ENCODE data around the gene ZNF888. TPM values are rescaled to one million over a fixed set of nuclear protein-coding genes. Genes with fewer than 3 reads are reported as not detected.
A peak's percentile ranks its signal among the peaks of the same experiment; 100 is the strongest.

Gene ZNF888
- total and polyA plus RNA-seq, 7 experiments from 2014 or later, result 1.3 to 7.2 (median 4.1) TPM

- H3K4me1 Mint-ChIP-seq, result peaks cover 15 to 33% (median 29%) of the 10 kb centered on the region in 7 donors
- POLR2A ChIA-PET, result interaction anchor here (0.5 to 0.9 kb wide), 2 partner anchors 11 to 21 kb away, joined by 3 to 5 read pairs; no protein-coding TSS in a partner anchor
- Histone ChIP-seq H3K4me3 (ENCODE audit: low read length) (peak overlapping the region; percentile 17), H3K27ac (ENCODE audit: low read depth, low read length) (no peak overlapping the region), H3K4me1 (ENCODE audit: control insufficient read depth in 2 of 2, insufficient read depth in 2 of 2, low read length in 2 of 2) (peaks cover 12 to 14% of the 10 kb centered on the region in 2 donors), H3K27me3 (ENCODE audit: control insufficient read depth in 2 of 2, insufficient read depth in 2 of 2, low read length in 2 of 2) (no peaks in the 10 kb centered on the region), H3K36me3 (ENCODE audit: control insufficient read depth in 2 of 3, insufficient read depth in 3 of 3, low read length in 3 of 3) (peaks cover 8 to 60% (median 23%) of the 10 kb centered on the region in 3 experiments), H3K9me3 (ENCODE audit: control insufficient read depth in 2 of 3, low read length in 3 of 3) (peaks cover 0 to 65% (median 34%) of the 10 kb centered on the region in 3 experiments)
- peaks cover 37 to 75% (median 71%) of the 10 kb centered on the region in 5 donors for H3K36me3 Mint-ChIP-seq
- peak overlapping the region in 1 of 10 donors; percentile 93 for H3K4me3 Mint-ChIP-seq
- CTCF ChIA-PET, result no interaction called here
- no peaks in the 10 kb centered on the region for H3K27me3 Mint-ChIP-seq
- DNase-seq (no peak), ATAC-seq (no peak)
- intact Hi-C loops (cut with micrococcal nuclease), result loop anchor here (5.0 to 10.0 kb wide), 7 partner anchors 102 to 1505 kb away; partner anchors contain the start of genes LENG9 (in 1 of the 2), ZNF468 (in 1 of the 2), ZNF525 (in 1 of the 2) and ZNF600 (in 1 of the 2)
- H3K27ac Mint-ChIP-seq, result no peak overlapping the region
- peaks cover 13 to 94% (median 59%) of the 10 kb centered on the region in 11 donors for H3K9me3 Mint-ChIP-seq
These were observed 36.5 kb upstream of the ZNF888 start for GRCh38 chr19:52959613-52960295.

GRCh38 chr19:52957591-52957990, 34.4 kb upstream of the ZNF888 start:
- Histone ChIP-seq H3K27ac (ENCODE audit: low read depth, low read length) (no peak overlapping the region), H3K27me3 (ENCODE audit: control insufficient read depth in 2 of 2, insufficient read depth in 2 of 2, low read length in 2 of 2) (no peaks in the 10 kb centered on the region), H3K36me3 (ENCODE audit: control insufficient read depth in 2 of 3, insufficient read depth in 3 of 3, low read length in 3 of 3) (peaks cover 21 to 77% (median 36%) of the 10 kb centered on the region in 3 experiments), H3K4me1 (ENCODE audit: control insufficient read depth in 2 of 2, insufficient read depth in 2 of 2, low read length in 2 of 2) (peaks cover 8% of the 10 kb centered on the region in 2 donors), H3K4me3 (ENCODE audit: low read length) (no peak overlapping the region), H3K9me3 (ENCODE audit: control insufficient read depth in 2 of 3, low read length in 3 of 3) (peaks cover under 1 to 82% (median 39%) of the 10 kb centered on the region in 3 experiments)
- ChIA-PET POLR2A (no interaction called here), CTCF (no interaction called here)
- no peak for ATAC-seq
- intact Hi-C loops (cut with micrococcal nuclease), result no loop called here
- Mint-ChIP-seq H3K9me3 (peaks cover 14 to 95% (median 69%) of the 10 kb centered on the region in 11 donors), H3K36me3 (peaks cover 46 to 89% (median 82%) of the 10 kb centered on the region in 5 donors), H3K4me3 (no peak overlapping the region), H3K27ac (no peak overlapping the region), H3K27me3 (no peaks in the 10 kb centered on the region), H3K4me1 (peaks cover 5 to 20% (median 16%) of the 10 kb centered on the region in 7 donors)
- DNase-seq, result no peak

GRCh38 chr19:52956917-52957316, 33.7 kb upstream of the ZNF888 start:
- ChIA-PET CTCF (no interaction called here), POLR2A (no interaction called here)
- no peak overlapping the region for H3K4me3 Mint-ChIP-seq
- no peak overlapping the region for H3K4me3 ChIP-seq (ENCODE audit: low read length)
- no peak overlapping the region for H3K27ac Mint-ChIP-seq
- peaks cover 7 to 89% (median 46%) of the 10 kb centered on the region in 3 experiments for H3K9me3 ChIP-seq (ENCODE audit: control insufficient read depth in 2 of 3, low read length in 3 of 3)
- no peaks in the 10 kb centered on the region for H3K27me3 Mint-ChIP-seq
- peaks cover 3 to 15% (median 11%) of the 10 kb centered on the region in 7 donors for H3K4me1 Mint-ChIP-seq
- intact Hi-C loops (cut with micrococcal nuclease), result no loop called here
- no peak overlapping the region for H3K27ac ChIP-seq (ENCODE audit: low read depth, low read length)
- H3K36me3 ChIP-seq (ENCODE audit: control insufficient read depth in 2 of 3, insufficient read depth in 3 of 3, low read length in 3 of 3), result peaks cover 28 to 84% (median 43%) of the 10 kb centered on the region in 3 experiments
- H3K27me3 ChIP-seq (ENCODE audit: control insufficient read depth in 2 of 2, insufficient read depth in 2 of 2, low read length in 2 of 2), result no peaks in the 10 kb centered on the region
- ATAC-seq, result no peak
- H3K9me3 Mint-ChIP-seq, result peaks cover 16 to 96% (median 76%) of the 10 kb centered on the region in 11 donors
- peaks cover 6% of the 10 kb centered on the region in 2 donors for H3K4me1 ChIP-seq (ENCODE audit: control insufficient read depth in 2 of 2, insufficient read depth in 2 of 2, low read length in 2 of 2)
- peaks cover 53 to 96% (median 88%) of the 10 kb centered on the region in 5 donors for H3K36me3 Mint-ChIP-seq
- DNase-seq, result no peak

GRCh38 chr19:52949422-52949821, 26.2 kb upstream of the ZNF888 start:
- Mint-ChIP-seq H3K4me3 (no peak overlapping the region), H3K27ac (no peak overlapping the region), H3K27me3 (no peaks in the 10 kb centered on the region), H3K9me3 (peaks cover 11 to 88% (median 74%) of the 10 kb centered on the region in 11 donors), H3K4me1 (no peaks in the 10 kb centered on the region), H3K36me3 (peaks cover 28 to 61% (median 49%) of the 10 kb centered on the region in 5 donors)
- Histone ChIP-seq H3K4me1 (ENCODE audit: control insufficient read depth in 2 of 2, insufficient read depth in 2 of 2, low read length in 2 of 2) (no peaks in the 10 kb centered on the region), H3K27ac (ENCODE audit: low read depth, low read length) (no peak overlapping the region), H3K27me3 (ENCODE audit: control insufficient read depth in 2 of 2, insufficient read depth in 2 of 2, low read length in 2 of 2) (no peaks in the 10 kb centered on the region), H3K4me3 (ENCODE audit: low read length) (no peak overlapping the region), H3K9me3 (ENCODE audit: control insufficient read depth in 2 of 3, low read length in 3 of 3) (peaks cover 19 to 86% (median 45%) of the 10 kb centered on the region in 3 experiments), H3K36me3 (ENCODE audit: control insufficient read depth in 2 of 3, insufficient read depth in 3 of 3, low read length in 3 of 3) (peaks cover 28 to 38% (median 29%) of the 10 kb centered on the region in 3 experiments)
- ATAC-seq (no peak), DNase-seq (no peak)
- CTCF ChIA-PET, result no interaction called here
- intact Hi-C loops (cut with micrococcal nuclease), result no loop called here
- POLR2A ChIA-PET, result no interaction called here

DNA sequence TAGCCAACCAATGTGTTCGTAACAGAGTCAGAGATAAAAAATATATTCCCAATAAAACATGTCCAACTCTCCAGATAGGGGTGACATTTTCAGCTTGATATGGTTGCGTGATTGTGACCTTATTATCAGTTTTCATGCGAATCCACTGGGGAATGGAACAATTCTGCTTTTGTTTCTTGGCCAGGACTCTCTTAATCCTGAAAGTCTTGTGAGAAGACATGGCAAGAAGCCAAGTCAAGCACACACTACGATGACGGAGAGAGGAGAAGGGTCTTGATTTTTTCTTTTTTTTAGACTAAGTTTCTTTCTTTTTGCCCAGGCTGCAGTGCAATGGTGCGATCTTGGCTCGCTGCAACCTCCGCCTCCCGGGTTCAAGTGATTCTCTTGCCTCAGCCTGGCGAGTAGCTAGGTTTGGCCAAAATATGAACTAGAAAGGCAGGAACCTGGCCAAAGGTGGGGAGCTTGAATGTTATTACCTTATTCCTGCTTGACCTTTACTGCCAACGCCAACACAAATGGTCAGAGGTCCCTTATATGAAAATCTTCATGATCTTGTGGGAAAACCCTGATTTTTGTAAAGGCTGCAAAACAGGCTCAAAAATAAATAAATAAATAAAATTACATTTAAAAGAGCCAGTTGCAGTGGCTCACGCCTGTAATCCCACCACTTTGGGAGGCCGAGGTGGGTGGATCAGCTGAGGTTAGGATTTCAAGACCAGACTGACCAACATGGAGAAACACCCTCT, 25.0 kb upstream of the ZNF888 start:
- ATAC-seq (no peak), DNase-seq (no peak)
- peaks cover 25 to 30% (median 25%) of the 10 kb centered on the region in 3 experiments for H3K36me3 ChIP-seq (ENCODE audit: control insufficient read depth in 2 of 3, insufficient read depth in 3 of 3, low read length in 3 of 3)
- no peaks in the 10 kb centered on the region for H3K4me1 ChIP-seq (ENCODE audit: control insufficient read depth in 2 of 2, insufficient read depth in 2 of 2, low read length in 2 of 2)
- Mint-ChIP-seq H3K4me3 (no peak overlapping the region), H3K27ac (no peak overlapping the region), H3K36me3 (peaks cover 24 to 55% (median 43%) of the 10 kb centered on the region in 5 donors), H3K4me1 (no peaks in the 10 kb centered on the region), H3K9me3 (peaks cover 11 to 92% (median 69%) of the 10 kb centered on the region in 11 donors), H3K27me3 (no peaks in the 10 kb centered on the region)
- H3K4me3 ChIP-seq (ENCODE audit: low read length), result no peak overlapping the region
- ChIA-PET CTCF (interaction anchor here (0.7 kb wide), 1 partner anchor 17 kb away, joined by 3 read pairs; no protein-coding TSS in a partner anchor), POLR2A (interaction anchor here (0.8 kb wide), 1 partner anchor 12 kb away, joined by 3 read pairs; no protein-coding TSS in a partner anchor)
- no peak overlapping the region for H3K27ac ChIP-seq (ENCODE audit: low read depth, low read length)
- peaks cover 19 to 82% (median 45%) of the 10 kb centered on the region in 3 experiments for H3K9me3 ChIP-seq (ENCODE audit: control insufficient read depth in 2 of 3, low read length in 3 of 3)
- H3K27me3 ChIP-seq (ENCODE audit: control insufficient read depth in 2 of 2, insufficient read depth in 2 of 2, low read length in 2 of 2), result no peaks in the 10 kb centered on the region
- intact Hi-C loops (cut with micrococcal nuclease), result no loop called here
